H1 (cell line): ENCODE results near the gene SMYD1.

Experiments used
- CEBPB ChIP-seq: IDR thresholded peaks from 2 replicates; pipeline ENCODE4 v1.6.1; 2012; ENCODE audit warnings: low read depth, low read length
- EZH2 ChIP-seq: fragments of 200-600 bp; sonication (generic); IDR thresholded peaks from 2 replicates; pipeline ENCODE4 v1.7.1; 2012; ENCODE audit warnings: low read depth, mild to moderate bottlenecking, moderate library complexity, low read length, inconsistent platforms; ENCODE audit not compliant: severe bottlenecking
- JUN ChIP-seq: IDR thresholded peaks from 2 replicates; pipeline ENCODE4 v1.6.1; 2011; ENCODE audit warnings: low read depth, mild to moderate bottlenecking, improper control_type of control experiment, low read length
- POLR2A ChIP-seq, 2 experiments: IDR thresholded peaks; 1 replicate in 1 of 2; 2 replicates in 1 of 2; pipeline ENCODE4 v1.6.1; 2011; ENCODE audit warnings: low read depth in 2 of 2, low read length in 2 of 2, mild to moderate bottlenecking in 2 of 2; ENCODE audit errors: control extremely low read depth in 1 of 2
- RFX5 ChIP-seq: IDR thresholded peaks from 2 replicates; pipeline ENCODE4 v1.6.1; 2011; ENCODE audit warnings: low read depth, low read length, improper control_type of control experiment, borderline replicate concordance
- TF ChIP-seq, protein P1 (sequence below): IDR thresholded peaks from 2 replicates; pipeline ENCODE4 v1.6.1; 2012; ENCODE audit warnings: inconsistent platforms
- TF ChIP-seq, protein P2 (sequence below), 3 experiments: IDR thresholded peaks; 1 replicate in 2 of 3; 2 replicates in 1 of 3; pipeline versions ENCODE4 v1.5.1 to v1.6.1; 2011; ENCODE audit warnings: low read length in 3 of 3, mild to moderate bottlenecking in 3 of 3, inconsistent platforms in 2 of 3, low read depth in 1 of 3, moderate library complexity in 1 of 3; ENCODE audit not compliant: insufficient read depth in 1 of 3; ENCODE audit errors: control extremely low read depth in 1 of 3
- TF ChIP-seq, protein P3 (sequence below): IDR thresholded peaks from 2 replicates; pipeline ENCODE4 v1.6.1; 2011; ENCODE audit warnings: low read depth, mild to moderate bottlenecking, low read length; ENCODE audit not compliant: insufficient read depth

DNA sequence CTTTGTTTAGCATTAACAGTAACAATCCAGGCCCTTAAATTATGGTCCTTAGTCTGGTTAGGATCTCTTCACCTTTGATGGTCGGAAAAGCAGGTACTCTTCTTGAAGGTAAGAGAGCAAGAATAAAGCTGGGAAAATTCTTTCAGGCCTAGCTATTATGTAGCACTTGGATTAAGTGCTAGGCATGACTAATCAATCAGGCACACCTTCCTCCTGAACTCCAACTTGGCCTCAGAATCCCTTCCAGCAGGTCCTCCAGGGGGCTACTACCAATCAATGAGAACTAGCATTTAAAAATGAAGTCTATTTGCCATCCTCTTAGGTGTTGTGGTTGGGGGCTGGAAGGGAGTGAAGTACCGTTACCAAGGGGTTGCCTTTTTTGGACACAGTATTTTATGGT, 3.7 kb downstream of the SMYD1 start:
- TF ChIP-seq, protein P1, sequence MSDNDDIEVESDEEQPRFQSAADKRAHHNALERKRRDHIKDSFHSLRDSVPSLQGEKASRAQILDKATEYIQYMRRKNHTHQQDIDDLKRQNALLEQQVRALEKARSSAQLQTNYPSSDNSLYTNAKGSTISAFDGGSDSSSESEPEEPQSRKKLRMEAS = no peak
- TF ChIP-seq, protein P2, sequence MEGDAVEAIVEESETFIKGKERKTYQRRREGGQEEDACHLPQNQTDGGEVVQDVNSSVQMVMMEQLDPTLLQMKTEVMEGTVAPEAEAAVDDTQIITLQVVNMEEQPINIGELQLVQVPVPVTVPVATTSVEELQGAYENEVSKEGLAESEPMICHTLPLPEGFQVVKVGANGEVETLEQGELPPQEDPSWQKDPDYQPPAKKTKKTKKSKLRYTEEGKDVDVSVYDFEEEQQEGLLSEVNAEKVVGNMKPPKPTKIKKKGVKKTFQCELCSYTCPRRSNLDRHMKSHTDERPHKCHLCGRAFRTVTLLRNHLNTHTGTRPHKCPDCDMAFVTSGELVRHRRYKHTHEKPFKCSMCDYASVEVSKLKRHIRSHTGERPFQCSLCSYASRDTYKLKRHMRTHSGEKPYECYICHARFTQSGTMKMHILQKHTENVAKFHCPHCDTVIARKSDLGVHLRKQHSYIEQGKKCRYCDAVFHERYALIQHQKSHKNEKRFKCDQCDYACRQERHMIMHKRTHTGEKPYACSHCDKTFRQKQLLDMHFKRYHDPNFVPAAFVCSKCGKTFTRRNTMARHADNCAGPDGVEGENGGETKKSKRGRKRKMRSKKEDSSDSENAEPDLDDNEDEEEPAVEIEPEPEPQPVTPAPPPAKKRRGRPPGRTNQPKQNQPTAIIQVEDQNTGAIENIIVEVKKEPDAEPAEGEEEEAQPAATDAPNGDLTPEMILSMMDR (IDR thresholded peaks at IDR 0.05; ENCODE audit: control extremely low read depth in 1 of 3, insufficient read depth in 1 of 3, low read depth in 1 of 3, low read length in 3 of 3) = no peak
- no peak for TF ChIP-seq EZH2
- TF ChIP-seq, protein P3, sequence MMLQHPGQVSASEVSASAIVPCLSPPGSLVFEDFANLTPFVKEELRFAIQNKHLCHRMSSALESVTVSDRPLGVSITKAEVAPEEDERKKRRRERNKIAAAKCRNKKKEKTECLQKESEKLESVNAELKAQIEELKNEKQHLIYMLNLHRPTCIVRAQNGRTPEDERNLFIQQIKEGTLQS = no peak
- no peak for TF ChIP-seq POLR2A (IDR thresholded peaks at IDR 0.05; ENCODE audit: control extremely low read depth in 1 of 2, low read depth in 2 of 2, low read length in 2 of 2)
- no peak for TF ChIP-seq CEBPB
- TF ChIP-seq RFX5 = no peak
- no peak for TF ChIP-seq JUN
